ENCODE data around the gene SEPTIN1. TPM values are rescaled to one million over a fixed set of nuclear protein-coding genes. Genes with fewer than 3 reads are reported as not detected.

Gene SEPTIN1
- total and polyA plus RNA-seq, 7 donors, result 0.22 to 1.8 (median 0.51) TPM

Other genes starting within 250 kb of the SEPTIN1 start
- 1 to 10 TPM; 4.0 to 6.8 (median 6.3) TPM for gene CORO1A, start 199.0 kb downstream of the SEPTIN1 start, total RNA-seq
- gene CORO1A, start 199.0 kb downstream of the SEPTIN1 start, polyA plus RNA-seq, result 1 to 10 TPM; 2.7 to 6.5 (median 3.0) TPM
- 10 to 100 TPM; 54.0 to 69.1 (median 60.3) TPM for gene BOLA2B, start 188.9 kb downstream of the SEPTIN1 start, total RNA-seq
- 100 to 1,000 TPM; 177 to 700 (median 243) TPM for gene BOLA2B, start 188.9 kb downstream of the SEPTIN1 start, polyA plus RNA-seq
- gene SLX1A, start 188.7 kb downstream of the SEPTIN1 start, total RNA-seq, result 10 to 100 TPM; 21.6 to 45.2 (median 38.3) TPM
- 10 to 100 TPM in 2 of 3 donors, 1 to 10 TPM in 1; 9.2 to 43.3 (median 31.0) TPM for gene SLX1A, start 188.7 kb downstream of the SEPTIN1 start, polyA plus RNA-seq
- 1 to 10 TPM; 4.2 to 5.5 (median 4.7) TPM for gene SULT1A3, start 183.3 kb downstream of the SEPTIN1 start, total RNA-seq
- 1 to 10 TPM; 2.7 to 4.6 (median 3.4) TPM for gene SULT1A3, start 183.3 kb downstream of the SEPTIN1 start, polyA plus RNA-seq
- 1 to 10 TPM; 3.0 to 6.5 (median 5.0) TPM for gene NPIPB13, start 134.1 kb downstream of the SEPTIN1 start, total RNA-seq
- 1 to 10 TPM; 1.8 to 2.2 (median 2.0) TPM for gene NPIPB13, start 134.1 kb downstream of the SEPTIN1 start, polyA plus RNA-seq
- gene CD2BP2, start 27.3 kb downstream of the SEPTIN1 start, total RNA-seq, result 10 to 100 TPM; 38.9 to 65.0 (median 49.6) TPM
- 10 to 100 TPM; 31.0 to 61.8 (median 55.6) TPM for gene CD2BP2, start 27.3 kb downstream of the SEPTIN1 start, polyA plus RNA-seq
- gene TBC1D10B, start 12.1 kb downstream of the SEPTIN1 start, total RNA-seq, result 10 to 100 TPM; 30.1 to 50.0 (median 34.1) TPM
- 10 to 100 TPM; 24.5 to 45.0 (median 26.4) TPM for gene TBC1D10B, start 12.1 kb downstream of the SEPTIN1 start, polyA plus RNA-seq
- 1,000 to 10,000 TPM; 1,414 to 6,743 (median 2,777) TPM for gene MYL11, start 7.8 kb downstream of the SEPTIN1 start, total RNA-seq
- gene MYL11, start 7.8 kb downstream of the SEPTIN1 start, polyA plus RNA-seq, result 1,000 to 10,000 TPM in 2 of 3 donors, 100 to 1,000 TPM in 1; 636 to 4,264 (median 2,548) TPM
- gene ZNF48, start 12.9 kb upstream of the SEPTIN1 start, total RNA-seq, result 1 to 10 TPM; 2.8 to 7.8 (median 5.6) TPM
- 1 to 10 TPM; 2.3 to 7.4 (median 3.2) TPM for gene ZNF48, start 12.9 kb upstream of the SEPTIN1 start, polyA plus RNA-seq
- 10 to 100 TPM in 2 of 4 donors, 1 to 10 TPM in 2; 4.8 to 14.6 (median 9.1) TPM for gene ZNF771, start 25.0 kb upstream of the SEPTIN1 start, total RNA-seq
- 1 to 10 TPM; 5.3 to 7.4 (median 5.4) TPM for gene ZNF771, start 25.0 kb upstream of the SEPTIN1 start, polyA plus RNA-seq
- 10 to 100 TPM; 23.3 to 54.4 (median 33.9) TPM for gene DCTPP1, start 47.5 kb upstream of the SEPTIN1 start, total RNA-seq
- gene DCTPP1, start 47.5 kb upstream of the SEPTIN1 start, polyA plus RNA-seq, result 10 to 100 TPM; 42.2 to 84.2 (median 52.7) TPM
- 10 to 100 TPM; 25.4 to 61.4 (median 46.9) TPM for gene SEPHS2, start 63.3 kb upstream of the SEPTIN1 start, total RNA-seq
- gene SEPHS2, start 63.3 kb upstream of the SEPTIN1 start, polyA plus RNA-seq, result 10 to 100 TPM; 39.0 to 96.7 (median 63.8) TPM
- 1 to 10 TPM; 1.1 to 3.0 (median 2.3) TPM for gene ITGAL, start 90.2 kb upstream of the SEPTIN1 start, total RNA-seq
- under 1 TPM; 0.21 to 0.29 (median 0.27) TPM for gene ITGAL, start 90.2 kb upstream of the SEPTIN1 start, polyA plus RNA-seq
- gene ZNF768, start 144.0 kb upstream of the SEPTIN1 start, total RNA-seq, result 10 to 100 TPM; 54.5 to 67.2 (median 60.2) TPM
- 100 to 1,000 TPM in 1 of 3 donors, 10 to 100 TPM in 2; 49.0 to 125 (median 91.2) TPM for gene ZNF768, start 144.0 kb upstream of the SEPTIN1 start, polyA plus RNA-seq
- gene ZNF747, start 152.3 kb upstream of the SEPTIN1 start, total RNA-seq, result 10 to 100 TPM in 1 of 4 donors, 1 to 10 TPM in 3; 6.4 to 16.4 (median 8.9) TPM
- 10 to 100 TPM in 1 of 3 donors, 1 to 10 TPM in 2; 6.8 to 16.3 (median 7.9) TPM for gene ZNF747, start 152.3 kb upstream of the SEPTIN1 start, polyA plus RNA-seq
- 1 to 10 TPM; 2.7 to 8.7 (median 5.2) TPM for gene ZNF764, start 175.8 kb upstream of the SEPTIN1 start, total RNA-seq
- gene ZNF764, start 175.8 kb upstream of the SEPTIN1 start, polyA plus RNA-seq, result 1 to 10 TPM; 1.9 to 5.1 (median 3.0) TPM
- 10 to 100 TPM; 11.7 to 21.2 (median 16.5) TPM for gene ZNF688, start 189.2 kb upstream of the SEPTIN1 start, total RNA-seq
- gene ZNF688, start 189.2 kb upstream of the SEPTIN1 start, polyA plus RNA-seq, result 10 to 100 TPM; 11.1 to 15.6 (median 13.5) TPM
- gene ZNF785, start 203.1 kb upstream of the SEPTIN1 start, total RNA-seq, result 1 to 10 TPM; 3.4 to 5.4 (median 3.9) TPM
- gene ZNF785, start 203.1 kb upstream of the SEPTIN1 start, polyA plus RNA-seq, result 1 to 10 TPM; 1.3 to 2.8 (median 1.5) TPM
- 1 to 10 TPM; 3.4 to 9.6 (median 5.8) TPM for gene ZNF689, start 227.8 kb upstream of the SEPTIN1 start, total RNA-seq
- gene ZNF689, start 227.8 kb upstream of the SEPTIN1 start, polyA plus RNA-seq, result 1 to 10 TPM; 3.6 to 6.1 (median 5.4) TPM